Esophagus squamous epithelium (tissue), 4 donors: ENCODE results near the gene RACK1.

Experiments used
- CTCF ChIP-seq, 6 experiments: fragments of 450-650 bp in 4 of 6; fragments of 200-600 bp in 2 of 6; sonication (generic) in 2 of 6; IDR thresholded peaks; one replicate each; pipeline ENCODE4 v1.5.1; 2016 to 2019; ENCODE audit warnings: antibody characterized with exemption in 6 of 6, mild to moderate bottlenecking in 4 of 6, moderate library complexity in 4 of 6
- POLR2A ChIP-seq, 4 donors: fragments of 450-650 bp; IDR thresholded peaks; one replicate each; pipeline ENCODE4 v1.6.1; 2017; ENCODE audit warnings: antibody characterized with exemption in 4 of 4, mild to moderate bottlenecking in 4 of 4, moderate library complexity in 3 of 4

- TF ChIP-seq POLR2A (IDR thresholded peaks at IDR 0.05), result no peak
- TF ChIP-seq CTCF (IDR thresholded peaks at IDR 0.05), result no peak
Observed at GRCh38 chr5:181241393-181241975, 2.2 kb downstream of the RACK1 start.
